HG02763 (cell line): ENCODE data around the gene NPHP4.
"Not testable (repeated sequence)": the region's sequence is repeated elsewhere in the genome, so short reads cannot be mapped to it uniquely, and the experiment has no call there.

Experiments
- ATAC-seq: cut with Tn5 transposase; IDR thresholded peaks from one replicate; pipeline ENCODE4 v1.9.1; 2021; ENCODE audit warnings: mild to moderate bottlenecking, moderate library complexity; ENCODE audit not compliant: unreplicated experiment

Gene NPHP4

DNA sequence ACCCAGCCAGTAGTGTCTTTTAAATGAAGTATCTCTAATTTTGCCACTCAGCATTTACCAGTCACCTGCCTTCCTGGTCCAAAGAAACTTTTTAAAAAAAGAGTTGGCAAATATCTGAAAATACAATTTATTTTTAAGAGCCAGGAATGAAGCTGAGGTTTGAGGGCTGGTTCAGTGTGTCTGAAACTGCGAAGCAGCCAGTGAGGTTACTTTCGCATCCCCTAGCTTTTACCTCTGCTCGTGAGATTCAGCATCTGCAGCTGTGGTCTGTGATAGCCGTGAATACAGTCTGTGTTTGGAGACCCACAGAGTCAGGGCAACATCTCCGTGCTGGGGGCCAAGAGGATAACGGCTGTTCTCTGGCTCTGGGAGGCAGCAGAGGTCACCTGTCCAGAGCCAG, 32.2 kb upstream of the NPHP4 start:
- ATAC-seq: no peak

DNA sequence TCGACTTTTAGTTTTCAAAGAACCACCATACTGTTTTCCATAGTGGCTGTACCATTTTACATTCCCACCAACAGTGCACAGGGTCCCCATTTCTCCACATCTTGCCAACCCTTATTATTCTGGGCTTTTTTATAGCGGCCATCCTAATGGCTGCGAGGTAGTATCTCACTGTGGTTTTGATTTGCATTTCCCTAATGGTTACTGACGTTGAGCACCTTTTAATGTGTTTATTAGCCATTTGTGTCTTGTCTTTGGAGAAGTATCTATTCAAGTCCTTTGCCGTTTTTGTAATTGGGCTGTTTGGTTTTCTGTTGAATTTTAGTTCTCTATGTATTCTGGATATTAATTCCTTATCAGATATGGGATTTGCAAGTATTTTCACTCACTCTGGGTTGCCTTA, 31.1 kb upstream of the NPHP4 start:
- ATAC-seq: no peak

DNA sequence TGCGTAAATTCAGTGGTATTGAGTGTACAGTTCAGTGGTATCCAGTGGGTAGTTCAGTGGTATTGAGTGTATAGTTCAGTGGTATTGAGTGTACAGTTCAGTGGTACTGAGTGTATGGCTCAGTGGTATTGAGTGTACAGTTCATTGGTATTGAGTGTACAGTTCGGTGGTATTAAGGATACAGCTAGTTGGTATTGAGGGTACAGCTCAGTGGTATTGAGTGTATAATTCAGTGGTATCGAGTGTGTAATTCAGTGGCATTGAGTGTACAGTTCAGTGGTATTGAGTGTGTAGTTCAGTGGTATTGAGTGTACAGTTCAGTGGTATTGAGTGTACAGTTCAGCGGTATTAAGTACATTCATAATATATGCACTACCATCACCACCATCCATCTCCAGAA, 30.0 kb upstream of the NPHP4 start:
- ATAC-seq: no peak

DNA sequence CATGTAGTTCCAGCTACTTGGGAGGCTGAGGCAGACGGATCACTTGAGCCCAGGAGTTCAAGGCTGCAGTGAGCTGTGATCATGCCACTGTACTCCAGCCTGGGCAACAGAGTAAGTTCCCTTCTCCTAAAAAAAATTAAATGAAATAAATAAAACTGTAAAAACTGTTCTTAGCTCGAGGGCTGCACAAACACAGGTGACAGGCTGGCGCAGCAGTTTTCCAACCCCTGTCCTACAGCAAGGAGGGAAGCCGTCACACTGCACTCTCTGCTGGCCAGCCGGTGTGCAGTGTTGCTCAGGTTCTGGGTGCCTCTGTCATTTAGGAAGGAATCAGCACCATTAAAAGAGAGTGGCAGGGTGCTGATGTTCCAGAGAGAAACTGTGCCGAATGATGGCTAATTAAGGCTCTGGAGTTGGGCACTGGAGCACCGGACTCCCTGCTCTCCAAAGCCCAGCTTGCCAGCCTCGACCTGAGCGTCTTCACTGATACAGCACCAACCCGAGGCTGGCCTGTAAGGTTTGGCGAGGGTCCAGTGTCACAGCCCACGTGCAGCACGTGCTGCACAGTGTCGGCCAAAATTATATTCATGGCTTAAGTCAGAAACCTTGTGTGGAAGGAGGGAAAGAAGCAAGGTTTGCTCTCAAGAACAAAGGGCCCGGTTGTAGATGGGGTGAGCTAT, 27.1 kb upstream of the NPHP4 start:
- ATAC-seq: no peak

DNA sequence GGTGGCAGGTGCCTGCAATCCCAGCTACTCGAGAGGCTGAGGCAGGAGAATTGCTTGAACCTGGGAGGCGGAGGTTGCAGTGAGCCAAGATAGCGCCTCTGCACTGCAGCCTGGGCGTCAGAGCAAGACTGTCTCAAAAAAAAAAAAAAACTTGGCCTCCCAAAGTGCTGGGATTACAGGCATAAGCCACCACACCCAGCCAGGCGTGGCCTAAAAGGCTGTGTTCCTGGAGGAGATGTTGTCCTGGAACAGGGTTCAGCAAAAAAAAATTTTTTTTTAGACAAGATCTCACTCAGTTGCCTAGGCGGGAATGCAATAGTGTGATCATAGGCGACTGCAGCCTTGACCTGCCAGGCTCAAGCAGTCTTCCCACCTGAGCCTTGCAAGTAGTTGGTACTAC, 25.4 kb upstream of the NPHP4 start:
- ATAC-seq: not testable (repeated sequence)

DNA sequence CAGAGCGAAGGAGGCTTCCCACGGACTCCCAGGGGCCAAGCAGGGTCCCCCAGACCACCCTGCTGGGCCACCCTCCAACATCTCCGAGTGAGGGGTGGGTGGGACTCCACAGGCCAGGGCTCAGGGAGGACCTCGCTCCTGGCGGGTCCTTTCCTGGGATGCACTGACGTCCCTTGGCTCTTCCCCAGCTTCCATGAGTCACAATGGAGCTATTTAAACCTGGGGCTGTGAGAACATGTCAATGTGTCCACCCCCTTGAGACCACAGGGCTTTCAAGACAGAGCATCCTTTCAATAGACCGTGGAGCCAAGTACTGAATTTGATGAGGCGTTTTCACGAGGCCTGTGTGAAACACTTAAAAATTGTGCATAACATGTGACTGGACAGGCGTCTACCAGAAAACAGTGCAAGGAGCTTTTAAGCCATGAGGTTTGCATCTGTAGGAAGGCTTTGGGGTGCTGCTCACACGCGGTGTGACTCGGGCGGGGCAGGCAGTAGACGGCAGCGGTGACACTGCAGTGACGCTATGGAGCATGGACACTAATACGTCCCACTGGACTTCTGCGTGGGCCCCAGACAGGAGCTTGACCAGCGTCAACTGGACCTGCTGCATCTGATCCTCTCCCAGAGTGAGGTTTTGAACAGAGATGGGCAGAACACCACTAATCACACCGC, 24.1 kb upstream of the NPHP4 start:
- ATAC-seq: no peak

DNA sequence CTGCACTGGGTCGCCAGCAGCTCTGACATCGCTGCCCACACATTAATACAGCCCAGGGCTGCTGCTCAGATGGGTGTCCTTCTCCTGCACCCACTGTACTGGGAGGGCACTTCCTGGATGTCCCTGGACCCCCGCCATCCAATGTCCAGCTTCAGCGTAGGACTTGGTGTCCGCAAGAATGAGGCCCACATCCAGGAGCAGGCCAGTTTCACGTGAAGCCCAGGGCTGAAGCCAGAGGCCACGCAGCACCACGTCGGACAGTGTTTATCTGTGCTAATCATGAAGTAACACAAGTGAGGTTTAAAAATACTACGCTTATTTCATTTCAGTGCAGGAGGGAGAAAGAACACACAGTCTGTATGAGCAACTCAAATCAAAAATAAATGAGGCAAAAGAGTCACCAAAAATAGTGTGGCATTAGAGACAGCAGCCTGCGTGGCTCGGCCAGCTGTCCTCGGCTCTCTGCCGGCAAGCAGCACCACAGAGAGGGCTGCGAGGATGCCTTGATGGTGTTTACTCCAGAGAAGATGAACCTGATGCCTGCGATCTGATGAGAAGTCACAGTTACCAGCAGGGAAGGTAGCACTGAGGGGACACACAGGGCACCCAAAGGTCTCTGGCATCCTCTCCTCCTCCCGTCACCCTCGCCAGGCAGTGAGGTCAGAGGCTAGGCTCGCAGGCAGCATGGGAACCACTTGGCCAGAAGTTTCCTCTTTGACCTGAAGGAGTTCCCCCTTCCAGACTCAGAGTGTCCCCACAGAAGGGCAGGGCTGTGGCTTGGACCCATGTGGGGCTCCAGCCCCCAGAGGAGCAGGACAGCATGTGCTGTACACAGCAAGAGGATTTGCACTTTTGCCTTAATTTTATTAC, 22.1 kb upstream of the NPHP4 start:
- ATAC-seq: no peak

DNA sequence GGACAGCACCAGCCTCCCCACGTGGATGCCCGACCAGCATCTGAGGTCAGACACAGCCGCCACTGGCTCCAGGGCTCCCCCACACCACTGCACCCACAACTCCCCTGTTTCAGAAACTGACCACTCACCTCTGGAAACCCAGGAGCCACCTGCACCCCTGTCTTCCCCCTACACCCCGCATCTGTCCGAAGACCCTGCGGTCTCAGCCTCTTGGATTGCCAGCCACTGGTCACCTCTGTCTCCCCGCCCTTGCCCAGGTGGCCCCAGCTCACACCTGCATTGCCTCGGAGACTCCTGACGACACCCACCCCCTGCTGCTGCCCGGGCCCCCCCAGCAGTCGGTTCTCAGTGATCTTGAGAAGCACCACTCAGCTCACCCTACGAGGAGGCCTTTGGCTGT, 21.3 kb upstream of the NPHP4 start:
- no peak for ATAC-seq

DNA sequence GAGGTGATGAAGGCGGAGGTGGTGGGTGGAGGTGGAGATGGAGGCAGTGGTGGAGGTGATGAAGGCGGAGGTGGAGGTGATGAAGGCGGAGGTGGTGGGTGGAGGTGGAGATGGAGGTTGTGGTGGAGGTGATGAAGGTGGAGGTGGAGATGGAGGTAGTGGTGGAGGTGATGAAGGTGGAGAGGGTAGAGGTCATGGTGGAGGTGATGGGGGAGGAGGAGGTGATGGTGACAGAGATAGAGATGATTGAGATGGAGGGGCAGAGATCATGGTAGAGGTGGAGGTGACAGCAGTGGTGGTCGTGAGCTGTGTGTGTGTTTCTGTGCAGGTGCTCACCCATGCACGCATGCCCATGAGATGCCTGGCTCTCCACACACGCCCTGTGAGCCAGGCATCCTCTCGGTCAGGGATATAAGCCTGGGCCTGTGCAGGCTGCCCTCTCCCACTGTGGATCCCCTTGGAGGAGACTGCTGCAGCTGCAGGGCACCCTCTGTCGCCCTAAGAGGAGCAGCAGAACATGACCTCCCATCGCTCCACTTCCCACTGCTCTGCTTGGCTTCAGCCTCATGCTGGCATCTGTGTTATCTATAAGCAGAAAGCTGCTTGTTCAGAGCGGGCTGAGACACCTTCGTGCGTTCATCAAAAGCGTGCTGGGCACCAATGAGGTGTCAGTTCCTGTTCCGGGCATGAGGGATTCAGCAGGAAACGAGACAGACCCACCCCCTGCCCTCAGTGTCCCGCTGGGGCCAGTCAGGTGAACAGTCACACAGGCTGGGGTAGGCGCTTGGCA, 20.5 kb upstream of the NPHP4 start:
- ATAC-seq: no peak

DNA sequence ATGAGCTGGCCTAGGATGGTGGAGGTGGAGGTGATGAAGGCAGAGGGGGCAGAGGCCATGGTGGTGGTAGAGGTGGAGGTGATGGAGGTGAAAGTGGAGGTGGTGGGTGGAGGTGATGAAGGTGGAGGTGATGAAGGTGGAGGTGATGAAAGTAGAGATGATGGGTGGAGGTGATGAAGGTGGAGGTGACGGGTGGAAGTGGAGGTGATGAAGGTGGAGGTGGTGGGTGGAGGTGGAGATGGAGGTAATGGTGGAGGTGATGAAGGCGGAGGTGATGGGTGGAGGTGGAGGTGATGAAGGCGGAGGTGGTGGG, 19.7 kb upstream of the NPHP4 start:
- ATAC-seq: no peak

DNA sequence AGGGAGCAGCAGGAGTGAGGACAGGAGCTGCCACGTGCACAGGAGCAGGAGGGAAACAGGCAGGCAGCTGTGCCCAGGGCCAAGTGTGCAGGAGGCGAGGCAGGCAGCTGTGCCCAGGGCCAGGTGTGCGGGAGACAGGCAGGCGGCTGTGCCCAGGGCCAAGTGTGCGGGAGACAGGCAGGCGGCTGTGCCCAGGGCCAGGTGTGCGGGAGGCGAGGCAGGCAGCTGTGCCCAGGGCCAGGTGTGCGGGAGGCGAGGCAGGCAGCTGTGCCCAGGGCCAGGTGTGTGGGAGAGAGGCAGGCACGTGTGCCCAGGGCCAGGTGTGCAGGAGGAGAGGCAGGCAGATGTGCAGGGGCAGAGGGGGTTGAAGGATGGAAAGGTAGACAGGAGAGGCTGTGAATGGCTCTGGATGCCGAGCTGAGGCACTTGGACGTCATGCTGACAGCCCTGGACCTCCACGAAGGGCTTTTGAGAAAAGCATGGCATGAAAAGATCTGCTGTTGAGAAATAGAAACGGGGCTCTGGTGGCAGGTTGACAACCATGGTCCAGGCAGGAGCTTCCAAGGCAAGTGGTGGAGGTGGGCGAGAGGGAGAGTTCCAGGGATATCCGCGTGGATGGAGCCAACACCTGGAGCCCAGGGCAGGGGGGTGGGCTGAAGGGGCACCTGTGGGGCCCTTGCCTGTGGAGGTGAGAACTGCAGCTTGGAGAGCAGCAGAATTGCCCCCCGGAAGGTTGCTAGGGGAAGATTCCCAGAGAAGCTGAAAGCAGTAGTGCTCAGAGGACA, 19.1 kb upstream of the NPHP4 start:
- no peak for ATAC-seq

DNA sequence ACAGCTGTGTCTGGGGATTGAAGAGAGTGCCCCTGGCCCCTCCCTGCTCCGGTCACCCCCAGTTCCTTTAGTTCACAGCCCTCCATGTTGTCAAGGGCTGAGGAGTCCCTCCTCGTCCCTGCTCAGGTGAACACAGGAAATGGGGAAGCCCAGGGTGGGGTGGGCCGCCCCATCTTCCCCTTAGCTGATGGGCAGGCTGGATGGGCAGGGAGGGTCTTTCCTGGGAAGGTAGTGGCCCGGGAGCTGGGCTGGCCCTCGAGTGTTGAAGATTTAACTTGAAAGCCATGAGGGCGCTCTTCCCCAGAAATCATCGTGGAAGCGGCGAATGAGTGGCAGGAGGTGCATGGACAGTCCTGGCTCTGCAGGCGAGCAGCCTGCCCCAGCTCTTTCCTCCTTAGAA, 18.3 kb upstream of the NPHP4 start:
- ATAC-seq: no peak

DNA sequence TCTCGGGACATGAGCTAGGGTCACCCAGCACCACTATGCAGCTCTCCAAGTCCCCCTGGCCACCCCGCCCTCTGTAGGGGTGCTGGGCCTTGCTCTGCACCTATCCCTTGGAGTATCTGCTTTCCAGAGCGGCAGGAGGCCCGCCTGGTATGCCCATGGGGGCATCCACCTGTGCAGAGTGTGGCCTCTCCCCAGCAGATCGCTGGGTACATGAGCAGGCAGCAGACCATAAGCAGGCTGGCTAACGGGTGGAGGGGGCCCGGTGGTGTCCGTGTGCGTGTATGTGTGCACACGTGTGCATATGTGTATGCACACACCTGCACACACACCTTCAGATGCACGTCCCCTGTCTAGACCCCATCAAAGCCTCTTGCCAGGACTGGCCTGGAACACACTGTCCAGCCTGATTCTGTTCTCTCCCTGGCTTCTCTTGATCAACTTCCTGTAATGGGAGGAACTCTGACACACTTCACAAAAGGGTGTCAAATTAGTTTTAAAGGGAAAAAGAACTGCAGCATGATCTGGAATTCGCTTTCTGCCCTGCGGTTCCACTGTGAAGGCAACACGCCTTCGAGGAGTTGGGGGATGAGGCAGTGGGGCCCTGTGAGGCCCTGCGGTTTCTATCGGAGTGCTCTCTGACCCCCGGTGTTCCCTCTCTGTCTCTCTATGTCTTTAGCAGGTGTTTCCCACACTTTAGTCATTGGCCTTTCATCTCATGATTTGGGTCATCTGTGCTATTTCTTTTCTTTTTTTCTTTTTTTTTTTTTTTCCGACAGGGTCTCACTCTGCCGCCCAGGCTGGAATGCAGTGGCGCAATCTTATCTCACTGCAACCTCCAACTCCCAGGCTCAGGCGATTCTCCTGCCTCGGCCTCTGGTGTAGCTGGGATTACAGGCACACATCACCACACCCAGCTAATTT, 17.2 kb upstream of the NPHP4 start:
- ATAC-seq: no peak

DNA sequence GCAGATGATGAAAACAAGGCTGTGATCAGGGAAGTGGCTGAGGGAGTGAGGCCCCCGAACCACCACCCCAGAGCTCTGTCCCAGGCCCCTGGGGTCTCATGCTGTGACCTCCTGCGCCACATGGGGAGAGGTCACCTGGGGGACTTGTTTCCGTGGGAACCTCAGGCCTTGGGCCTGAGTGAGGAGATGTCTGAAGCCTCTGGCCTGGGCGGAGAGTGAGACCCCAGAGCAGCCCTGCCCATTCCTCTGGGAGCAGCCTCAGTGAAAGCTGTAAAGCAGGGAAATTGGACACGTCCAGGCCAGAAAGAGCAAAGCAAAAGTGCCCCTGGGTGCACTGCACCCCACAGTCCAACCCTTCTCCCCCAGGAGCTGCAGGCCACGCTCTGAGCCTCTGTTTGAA, 16.5 kb upstream of the NPHP4 start:
- ATAC-seq: no peak

DNA sequence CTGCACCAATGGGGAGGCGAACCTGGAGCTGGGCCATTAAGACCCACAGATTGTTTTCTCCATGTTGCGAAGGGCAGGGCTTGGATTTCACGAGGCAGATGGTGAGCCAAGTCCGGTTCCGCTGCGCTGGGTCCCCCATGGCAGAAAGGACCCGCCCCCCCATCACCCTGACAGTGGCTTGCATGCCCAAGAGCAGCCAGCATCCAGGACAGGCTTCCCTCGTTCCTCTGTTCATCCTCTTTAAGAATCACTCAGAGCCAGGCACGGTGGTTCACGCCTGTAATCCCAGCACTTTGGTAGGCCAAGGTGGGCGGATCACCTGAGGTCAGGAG, 15.8 kb upstream of the NPHP4 start:
- no peak for ATAC-seq

DNA sequence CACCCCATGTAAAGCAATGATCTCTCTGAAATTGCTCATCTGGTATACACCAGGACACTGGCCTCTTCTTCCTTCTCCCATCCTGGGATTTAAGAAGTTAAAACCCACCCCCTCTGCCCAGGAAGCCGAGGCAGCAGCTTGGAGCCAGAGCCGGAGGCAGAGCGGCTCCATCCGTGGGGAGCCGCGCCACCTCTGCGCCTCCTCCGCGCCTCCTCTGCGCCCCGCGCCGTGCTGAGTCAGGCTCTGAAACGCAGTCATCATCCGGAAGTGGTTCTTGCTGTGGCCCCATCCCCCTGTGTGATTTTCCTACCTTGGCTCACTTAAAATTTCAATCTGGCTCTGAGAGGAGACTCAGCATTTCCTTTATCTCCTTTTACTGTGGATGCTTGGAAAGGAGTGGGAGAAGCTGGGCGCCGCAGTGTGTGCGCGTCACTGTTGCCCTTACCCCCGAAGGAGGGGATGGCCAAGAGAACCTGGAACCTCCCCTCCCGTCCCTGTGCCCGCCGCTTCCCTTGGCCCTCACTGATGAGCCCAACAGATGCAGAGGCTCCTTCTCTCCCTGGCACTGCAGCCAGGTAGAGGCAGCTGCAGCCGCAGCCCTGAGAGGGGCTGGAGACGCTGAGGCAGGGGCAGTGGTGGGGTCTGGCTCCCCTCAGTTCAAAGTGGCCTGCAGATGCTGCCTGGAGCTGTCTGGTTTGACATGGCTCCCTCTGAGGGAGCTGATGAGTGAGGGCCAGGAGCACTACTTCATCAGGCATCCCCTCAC, 15.3 kb upstream of the NPHP4 start:
- ATAC-seq: no peak

DNA sequence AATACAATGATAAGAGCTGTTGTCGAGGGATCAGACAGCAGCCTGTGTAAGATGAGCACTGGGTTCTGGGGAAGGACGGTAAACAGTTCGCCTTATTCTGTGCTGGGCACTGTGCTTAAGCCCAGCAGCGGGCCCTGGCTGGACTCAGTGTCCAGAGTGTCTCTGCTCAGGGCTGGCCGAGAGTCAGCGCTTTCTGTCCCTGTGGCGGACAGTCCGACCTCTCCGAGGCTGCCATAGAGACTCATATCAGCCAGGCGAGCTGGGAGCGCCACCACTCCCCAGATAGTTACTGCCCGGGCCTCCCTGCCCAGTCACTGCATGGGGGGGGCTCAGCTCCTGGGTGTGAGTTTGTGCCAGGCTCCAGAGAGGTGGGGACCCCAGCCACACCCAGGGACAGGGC, 14.7 kb upstream of the NPHP4 start:
- no peak for ATAC-seq

DNA sequence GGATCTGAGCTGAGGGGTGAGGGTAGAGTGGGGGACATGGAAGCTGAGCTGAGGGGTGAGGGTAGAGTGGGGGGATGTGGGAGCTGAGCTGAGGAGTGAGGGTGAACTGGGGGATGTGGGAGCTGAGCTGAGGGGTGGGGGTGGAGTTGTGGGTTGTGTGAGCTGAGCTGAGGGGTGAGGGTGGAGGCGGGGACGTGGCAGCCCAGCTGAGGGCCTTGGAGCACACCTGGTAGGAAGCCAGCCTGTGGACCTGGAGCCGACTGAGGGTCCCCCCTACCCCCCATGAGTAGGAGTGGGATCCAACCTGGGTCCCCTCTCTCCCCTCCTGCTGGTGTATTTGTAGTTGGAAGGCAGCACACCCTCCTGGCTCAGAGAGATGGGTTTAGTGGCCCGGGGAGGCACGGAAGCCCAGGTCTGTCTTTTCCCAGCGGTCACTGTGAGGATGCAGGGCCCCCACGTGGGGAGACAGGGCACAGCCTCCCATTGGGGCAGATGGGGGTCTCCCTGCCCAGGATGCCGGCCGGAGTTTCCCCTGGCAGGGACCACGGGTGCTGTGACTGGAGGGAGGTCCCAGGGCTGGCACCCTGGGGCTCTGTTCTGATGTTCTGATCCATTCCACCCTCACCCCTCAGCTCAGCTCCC, 13.2 kb upstream of the NPHP4 start:
- no peak for ATAC-seq
